HepG2 (cell line): ENCODE results near the gene PMEL. TPM values are rescaled to one million over a fixed set of nuclear protein-coding genes. Genes with fewer than 3 reads are reported as not detected.

Source experiments
- CEBPB ChIP-seq: IDR thresholded peaks from 2 replicates; pipeline ENCODE4 v1.6.1; 2011; ENCODE audit warnings: low read depth, low read length, improper control_type of control experiment, borderline replicate concordance
- FOXC1 ChIP-seq: sonication (generic); formaldehyde crosslinking; IDR thresholded peaks from 2 replicates; pipeline ENCODE4 v1.8.0; 2022; ENCODE audit warnings: mild to moderate bottlenecking, missing genetic modification reagents, borderline replicate concordance
- SIN3A ChIP-seq: IDR thresholded peaks from 2 replicates; pipeline ENCODE4 v1.6.1; 2011; ENCODE audit warnings: low read depth, mild to moderate bottlenecking, control low read depth, low read length, borderline replicate concordance
- SOX13 ChIP-seq, 3 experiments: fragments of 450-650 bp in 1 of 3; sonication (generic) in 1 of 3; formaldehyde crosslinking in 1 of 3; IDR thresholded peaks in 2 of 3; conservative IDR thresholded peaks in 1 of 3; 2 replicates each; pipeline versions ENCODE4 v1.5.0 to v1.6.1; 2016 to 2020; ENCODE audit warnings: antibody characterized with exemption in 1 of 3, mild to moderate bottlenecking in 1 of 3, missing compliant biosample characterization in 1 of 3, missing genetic modification reagents in 1 of 3, moderate library complexity in 1 of 3
- TEAD3 ChIP-seq: optimal IDR thresholded peaks from 2 replicates; pipeline ENCODE3; 2016; ENCODE audit warnings: borderline replicate concordance
- ZFY ChIP-seq: sonication (generic); formaldehyde crosslinking; IDR thresholded peaks from 2 replicates; pipeline ENCODE4 v1.4.0; 2020; ENCODE audit warnings: missing genetic modification reagents
- ZIK1 ChIP-seq: sonication (generic); formaldehyde crosslinking; IDR thresholded peaks from 2 replicates; pipeline ENCODE4 v1.5.0; 2020; ENCODE audit warnings: mild to moderate bottlenecking, low read depth, missing genetic modification reagents, borderline replicate concordance
- ZNF761 ChIP-seq: sonication (generic); formaldehyde crosslinking; conservative IDR thresholded peaks from 2 replicates; pipeline ENCODE4 v1.4.0; 2020; ENCODE audit warnings: mild to moderate bottlenecking, missing genetic modification reagents
- polyA plus RNA-seq, 8 experiments: library from polyadenylated mRNA; depleted of rRNA in 3 of 8; stranded (reverse) in 7 of 8; unstranded in 1 of 8; fragments of >200 nt; fragmentation: Illumina TruSeq in 4 of 8; extraction: Trizol in 4 of 8; gene quantifications; 2 replicates each; pipeline versions ENCODE4 v1.2.1 to v1.2.3, GENCODE V29; 2011 to 2016; ENCODE audit warnings: low read depth in 4 of 8, missing spikeins in 1 of 8, mixed read lengths in 1 of 8; ENCODE audit not compliant: insufficient read depth in 1 of 8
- total RNA-seq, 5 experiments: library from RNA; depleted of rRNA; stranded (reverse); fragments of >200 nt; fragmentation: Illumina TruSeq; extraction: Trizol; gene quantifications; 2 replicates each; pipeline ENCODE4 v1.2.3, GENCODE V29; 2016; ENCODE audit warnings: low read depth in 1 of 5
- TF ChIP-seq, protein P1 (sequence below), 2 experiments: sonication (generic) in 1 of 2; formaldehyde crosslinking in 1 of 2; IDR thresholded peaks; 2 replicates each; pipeline versions ENCODE4 v1.4.0 to v1.6.1; 2016 to 2020; ENCODE audit warnings: borderline replicate concordance in 1 of 2, low read depth in 1 of 2, mild to moderate bottlenecking in 1 of 2, missing genetic modification reagents in 1 of 2
- TF ChIP-seq, protein P2 (sequence below): sonication (generic); formaldehyde crosslinking; IDR thresholded peaks from 2 replicates; pipeline ENCODE4 v1.4.0; 2020; ENCODE audit warnings: missing genetic modification reagents, borderline replicate concordance
- TF ChIP-seq, protein P3 (sequence below): IDR thresholded peaks from 2 replicates; pipeline ENCODE4 v1.4.0; 2020; ENCODE audit warnings: mild to moderate bottlenecking, missing genetic modification reagents
- TF ChIP-seq, protein P4 (sequence below): sonication (generic); formaldehyde crosslinking; IDR thresholded peaks from 2 replicates; pipeline ENCODE4 v1.4.0; 2020; ENCODE audit warnings: missing genetic modification reagents

Gene PMEL
- total and polyA plus RNA-seq, 2 of the 13 experiments (the other 11 are each of a cell fraction or from before 2014, with no cell fraction given), result 0.49 to 3.3 TPM

DNA sequence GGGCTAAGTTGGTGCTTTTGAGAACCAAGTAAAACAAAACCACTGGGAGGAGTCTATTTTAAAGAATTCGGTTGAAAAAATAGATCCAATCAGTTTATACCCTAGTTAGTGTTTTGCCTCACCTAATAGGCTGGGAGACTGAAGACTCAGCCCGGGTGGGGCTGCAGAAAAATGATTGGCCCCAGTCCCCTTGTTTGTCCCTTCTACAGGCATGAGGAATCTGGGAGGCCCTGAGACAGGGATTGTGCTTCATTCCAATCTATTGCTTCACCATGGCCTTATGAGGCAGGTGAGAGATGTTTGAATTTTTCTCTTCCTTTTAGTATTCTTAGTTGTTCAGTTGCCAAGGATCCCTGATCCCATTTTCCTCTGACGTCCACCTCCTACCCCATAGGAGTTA is 6.2 kb upstream of the PMEL start (continued):
- TF ChIP-seq, protein P1, sequence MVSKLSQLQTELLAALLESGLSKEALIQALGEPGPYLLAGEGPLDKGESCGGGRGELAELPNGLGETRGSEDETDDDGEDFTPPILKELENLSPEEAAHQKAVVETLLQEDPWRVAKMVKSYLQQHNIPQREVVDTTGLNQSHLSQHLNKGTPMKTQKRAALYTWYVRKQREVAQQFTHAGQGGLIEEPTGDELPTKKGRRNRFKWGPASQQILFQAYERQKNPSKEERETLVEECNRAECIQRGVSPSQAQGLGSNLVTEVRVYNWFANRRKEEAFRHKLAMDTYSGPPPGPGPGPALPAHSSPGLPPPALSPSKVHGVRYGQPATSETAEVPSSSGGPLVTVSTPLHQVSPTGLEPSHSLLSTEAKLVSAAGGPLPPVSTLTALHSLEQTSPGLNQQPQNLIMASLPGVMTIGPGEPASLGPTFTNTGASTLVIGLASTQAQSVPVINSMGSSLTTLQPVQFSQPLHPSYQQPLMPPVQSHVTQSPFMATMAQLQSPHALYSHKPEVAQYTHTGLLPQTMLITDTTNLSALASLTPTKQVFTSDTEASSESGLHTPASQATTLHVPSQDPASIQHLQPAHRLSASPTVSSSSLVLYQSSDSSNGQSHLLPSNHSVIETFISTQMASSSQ (IDR thresholded peaks at IDR 0.05; ENCODE audit: low read depth), result no peak
- TF ChIP-seq, protein P1 (CRISPR knock-in tag; IDR thresholded peaks at IDR 0.05; ENCODE audit: borderline replicate concordance), result no peak
- TF ChIP-seq, protein P2, sequence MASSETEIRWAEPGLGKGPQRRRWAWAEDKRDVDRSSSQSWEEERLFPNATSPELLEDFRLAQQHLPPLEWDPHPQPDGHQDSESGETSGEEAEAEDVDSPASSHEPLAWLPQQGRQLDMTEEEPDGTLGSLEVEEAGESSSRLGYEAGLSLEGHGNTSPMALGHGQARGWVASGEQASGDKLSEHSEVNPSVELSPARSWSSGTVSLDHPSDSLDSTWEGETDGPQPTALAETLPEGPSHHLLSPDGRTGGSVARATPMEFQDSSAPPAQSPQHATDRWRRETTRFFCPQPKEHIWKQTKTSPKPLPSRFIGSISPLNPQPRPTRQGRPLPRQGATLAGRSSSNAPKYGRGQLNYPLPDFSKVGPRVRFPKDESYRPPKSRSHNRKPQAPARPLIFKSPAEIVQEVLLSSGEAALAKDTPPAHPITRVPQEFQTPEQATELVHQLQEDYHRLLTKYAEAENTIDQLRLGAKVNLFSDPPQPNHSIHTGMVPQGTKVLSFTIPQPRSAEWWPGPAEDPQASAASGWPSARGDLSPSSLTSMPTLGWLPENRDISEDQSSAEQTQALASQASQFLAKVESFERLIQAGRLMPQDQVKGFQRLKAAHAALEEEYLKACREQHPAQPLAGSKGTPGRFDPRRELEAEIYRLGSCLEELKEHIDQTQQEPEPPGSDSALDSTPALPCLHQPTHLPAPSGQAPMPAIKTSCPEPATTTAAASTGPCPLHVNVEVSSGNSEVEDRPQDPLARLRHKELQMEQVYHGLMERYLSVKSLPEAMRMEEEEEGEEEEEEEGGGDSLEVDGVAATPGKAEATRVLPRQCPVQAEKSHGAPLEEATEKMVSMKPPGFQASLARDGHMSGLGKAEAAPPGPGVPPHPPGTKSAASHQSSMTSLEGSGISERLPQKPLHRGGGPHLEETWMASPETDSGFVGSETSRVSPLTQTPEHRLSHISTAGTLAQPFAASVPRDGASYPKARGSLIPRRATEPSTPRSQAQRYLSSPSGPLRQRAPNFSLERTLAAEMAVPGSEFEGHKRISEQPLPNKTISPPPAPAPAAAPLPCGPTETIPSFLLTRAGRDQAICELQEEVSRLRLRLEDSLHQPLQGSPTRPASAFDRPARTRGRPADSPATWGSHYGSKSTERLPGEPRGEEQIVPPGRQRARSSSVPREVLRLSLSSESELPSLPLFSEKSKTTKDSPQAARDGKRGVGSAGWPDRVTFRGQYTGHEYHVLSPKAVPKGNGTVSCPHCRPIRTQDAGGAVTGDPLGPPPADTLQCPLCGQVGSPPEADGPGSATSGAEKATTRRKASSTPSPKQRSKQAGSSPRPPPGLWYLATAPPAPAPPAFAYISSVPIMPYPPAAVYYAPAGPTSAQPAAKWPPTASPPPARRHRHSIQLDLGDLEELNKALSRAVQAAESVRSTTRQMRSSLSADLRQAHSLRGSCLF (CRISPR knock-in tag), result no peak
- TF ChIP-seq SIN3A (no peak), TEAD3 (CRISPR knock-in tag) (peak; percentile 84), ZNF761 (CRISPR knock-in tag) (no peak), ZFY (CRISPR knock-in tag) (no peak), ZIK1 (CRISPR knock-in tag) (no peak), FOXC1 (CRISPR knock-in tag) (no peak), CEBPB (peak; percentile 86; the same call in 1 of the 2 replicates), SOX13 (IDR thresholded peaks at IDR 0.05) (no peak), SOX13 (CRISPR knock-in tag; conservative IDR thresholded peaks at IDR 0.05 in 1 of 2, IDR thresholded peaks at IDR 0.05 in 1 of 2) (0 out of 4 replicates have a peak, but pooled peaks of 1 of the 2 experiments have one; percentile 8)
- TF ChIP-seq, protein P3, sequence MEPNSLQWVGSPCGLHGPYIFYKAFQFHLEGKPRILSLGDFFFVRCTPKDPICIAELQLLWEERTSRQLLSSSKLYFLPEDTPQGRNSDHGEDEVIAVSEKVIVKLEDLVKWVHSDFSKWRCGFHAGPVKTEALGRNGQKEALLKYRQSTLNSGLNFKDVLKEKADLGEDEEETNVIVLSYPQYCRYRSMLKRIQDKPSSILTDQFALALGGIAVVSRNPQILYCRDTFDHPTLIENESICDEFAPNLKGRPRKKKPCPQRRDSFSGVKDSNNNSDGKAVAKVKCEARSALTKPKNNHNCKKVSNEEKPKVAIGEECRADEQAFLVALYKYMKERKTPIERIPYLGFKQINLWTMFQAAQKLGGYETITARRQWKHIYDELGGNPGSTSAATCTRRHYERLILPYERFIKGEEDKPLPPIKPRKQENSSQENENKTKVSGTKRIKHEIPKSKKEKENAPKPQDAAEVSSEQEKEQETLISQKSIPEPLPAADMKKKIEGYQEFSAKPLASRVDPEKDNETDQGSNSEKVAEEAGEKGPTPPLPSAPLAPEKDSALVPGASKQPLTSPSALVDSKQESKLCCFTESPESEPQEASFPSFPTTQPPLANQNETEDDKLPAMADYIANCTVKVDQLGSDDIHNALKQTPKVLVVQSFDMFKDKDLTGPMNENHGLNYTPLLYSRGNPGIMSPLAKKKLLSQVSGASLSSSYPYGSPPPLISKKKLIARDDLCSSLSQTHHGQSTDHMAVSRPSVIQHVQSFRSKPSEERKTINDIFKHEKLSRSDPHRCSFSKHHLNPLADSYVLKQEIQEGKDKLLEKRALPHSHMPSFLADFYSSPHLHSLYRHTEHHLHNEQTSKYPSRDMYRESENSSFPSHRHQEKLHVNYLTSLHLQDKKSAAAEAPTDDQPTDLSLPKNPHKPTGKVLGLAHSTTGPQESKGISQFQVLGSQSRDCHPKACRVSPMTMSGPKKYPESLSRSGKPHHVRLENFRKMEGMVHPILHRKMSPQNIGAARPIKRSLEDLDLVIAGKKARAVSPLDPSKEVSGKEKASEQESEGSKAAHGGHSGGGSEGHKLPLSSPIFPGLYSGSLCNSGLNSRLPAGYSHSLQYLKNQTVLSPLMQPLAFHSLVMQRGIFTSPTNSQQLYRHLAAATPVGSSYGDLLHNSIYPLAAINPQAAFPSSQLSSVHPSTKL (CRISPR knock-in tag), result 0 out of 2 replicates have a peak, but pooled peaks have one; percentile 12
- TF ChIP-seq, protein P4, sequence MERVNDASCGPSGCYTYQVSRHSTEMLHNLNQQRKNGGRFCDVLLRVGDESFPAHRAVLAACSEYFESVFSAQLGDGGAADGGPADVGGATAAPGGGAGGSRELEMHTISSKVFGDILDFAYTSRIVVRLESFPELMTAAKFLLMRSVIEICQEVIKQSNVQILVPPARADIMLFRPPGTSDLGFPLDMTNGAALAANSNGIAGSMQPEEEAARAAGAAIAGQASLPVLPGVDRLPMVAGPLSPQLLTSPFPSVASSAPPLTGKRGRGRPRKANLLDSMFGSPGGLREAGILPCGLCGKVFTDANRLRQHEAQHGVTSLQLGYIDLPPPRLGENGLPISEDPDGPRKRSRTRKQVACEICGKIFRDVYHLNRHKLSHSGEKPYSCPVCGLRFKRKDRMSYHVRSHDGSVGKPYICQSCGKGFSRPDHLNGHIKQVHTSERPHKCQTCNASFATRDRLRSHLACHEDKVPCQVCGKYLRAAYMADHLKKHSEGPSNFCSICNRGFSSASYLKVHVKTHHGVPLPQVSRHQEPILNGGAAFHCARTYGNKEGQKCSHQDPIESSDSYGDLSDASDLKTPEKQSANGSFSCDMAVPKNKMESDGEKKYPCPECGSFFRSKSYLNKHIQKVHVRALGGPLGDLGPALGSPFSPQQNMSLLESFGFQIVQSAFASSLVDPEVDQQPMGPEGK (CRISPR knock-in tag), result peak; percentile 58
- TF ChIP-seq, all 625 proteins: peak for 6
